Hepatocyte (in vitro differentiated cells): ENCODE data around the gene MSANTD3. TPM values are rescaled to one million over a fixed set of nuclear protein-coding genes. Genes with fewer than 3 reads are reported as not detected.
"Not testable (repeated sequence)": the region's sequence is repeated elsewhere in the genome, so short reads cannot be mapped to it uniquely, and the experiment has no call there.

Source experiments
- DNase-seq: peaks from one replicate; pipeline ENCODE4 v3.0.0-alpha.2; 2016; ENCODE audit warnings: low spot score
- H2AFZ ChIP-seq: fragments of 200-600 bp; sonication (generic); 2 replicates; pipeline ENCODE4 v1.6.0; 2016; ENCODE audit warnings: antibody characterized with exemption, mild to moderate bottlenecking
- H3K27ac ChIP-seq: fragments of 200-600 bp; sonication (generic); 2 replicates; pipeline ENCODE4 v1.5.1; 2016; ENCODE audit warnings: mild to moderate bottlenecking
- H3K27me3 ChIP-seq: fragments of 200-600 bp; sonication (generic); 2 replicates; pipeline ENCODE4 v1.6.1; 2016
- H3K36me3 ChIP-seq: fragments of 200-600 bp; sonication (generic); replicated peaks from 2 replicates; pipeline ENCODE4 v1.5.1; 2016; ENCODE audit warnings: low read depth; ENCODE audit not compliant: insufficient read depth
- H3K4me1 ChIP-seq: fragments of 200-600 bp; sonication (generic); 2 replicates; pipeline ENCODE4 v1.5.1; 2016; ENCODE audit warnings: mild to moderate bottlenecking, moderate library complexity; ENCODE audit not compliant: insufficient read depth
- H3K4me2 ChIP-seq: fragments of 200-600 bp; sonication (generic); 2 replicates; pipeline ENCODE4 v1.6.0; 2016
- H3K4me3 ChIP-seq: fragments of 200-600 bp; sonication (generic); 2 replicates; pipeline ENCODE4 v1.5.1; 2016; ENCODE audit warnings: mild to moderate bottlenecking
- H3K79me2 ChIP-seq: fragments of 200-600 bp; sonication (generic); 2 replicates; pipeline ENCODE4 v1.6.0; 2017; ENCODE audit warnings: mild to moderate bottlenecking
- H3K9me2 ChIP-seq: fragments of 200-600 bp; sonication (generic); replicated peaks from 2 replicates; pipeline ENCODE4 v1.6.0; 2017; ENCODE audit warnings: mild to moderate bottlenecking; ENCODE audit not compliant: insufficient read depth
- H3K9me3 ChIP-seq: fragments of 200-600 bp; sonication (generic); 2 replicates; pipeline ENCODE4 v1.5.1; 2016; ENCODE audit warnings: low read depth, mild to moderate bottlenecking
- H4K20me1 ChIP-seq: fragments of 200-600 bp; sonication (generic); 2 replicates; pipeline ENCODE4 v1.6.0; 2016; ENCODE audit warnings: mild to moderate bottlenecking; ENCODE audit not compliant: insufficient read depth, poor library complexity, severe bottlenecking
- EZH2 ChIP-seq: fragments of 200-600 bp; sonication (generic); IDR thresholded peaks from 2 replicates; pipeline ENCODE4 v1.6.1; 2016; ENCODE audit warnings: antibody characterized with exemption, mild to moderate bottlenecking, borderline replicate concordance
- EZH2phosphoT487 ChIP-seq: fragments of 200-600 bp; sonication (generic); IDR thresholded peaks from one replicate; pipeline ENCODE4 v1.6.1; 2018; ENCODE audit warnings: antibody characterized with exemption, mild to moderate bottlenecking, low read depth, moderate library complexity; ENCODE audit not compliant: unreplicated experiment, severe bottlenecking
- WGBS: methylation state at CpG from one replicate; pipeline ENCODE4 v1.1.6; 2016; ENCODE audit warnings: low lambda C conversion rate; ENCODE audit errors: missing lambda C conversion rate; 5-methylcytosine and 5-hydroxymethylcytosine counted together
- polyA plus RNA-seq: library from polyadenylated mRNA; unstranded; fragments of >200 nt; fragmentation: Nextera tagmentation; extraction: Ambion mirVana; gene quantifications from 2 replicates; pipeline ENCODE4 v1.2.1, GENCODE V29; 2016
- total RNA-seq: library from RNA; depleted of rRNA; stranded (reverse); fragments of >200 nt; gene quantifications from 2 replicates; pipeline ENCODE4 v1.2.3, GENCODE V29; 2014
- TF ChIP-seq, protein P1 (sequence below): fragments of 200-600 bp; sonication (generic); IDR thresholded peaks from 2 replicates; pipeline ENCODE4 v1.5.1; 2016; ENCODE audit warnings: antibody characterized with exemption, mild to moderate bottlenecking; ENCODE audit not compliant: poor library complexity

Gene MSANTD3
- total and polyA plus RNA-seq, 2 experiments from 2014 or later = 33.4 to 42.2 TPM

DNA sequence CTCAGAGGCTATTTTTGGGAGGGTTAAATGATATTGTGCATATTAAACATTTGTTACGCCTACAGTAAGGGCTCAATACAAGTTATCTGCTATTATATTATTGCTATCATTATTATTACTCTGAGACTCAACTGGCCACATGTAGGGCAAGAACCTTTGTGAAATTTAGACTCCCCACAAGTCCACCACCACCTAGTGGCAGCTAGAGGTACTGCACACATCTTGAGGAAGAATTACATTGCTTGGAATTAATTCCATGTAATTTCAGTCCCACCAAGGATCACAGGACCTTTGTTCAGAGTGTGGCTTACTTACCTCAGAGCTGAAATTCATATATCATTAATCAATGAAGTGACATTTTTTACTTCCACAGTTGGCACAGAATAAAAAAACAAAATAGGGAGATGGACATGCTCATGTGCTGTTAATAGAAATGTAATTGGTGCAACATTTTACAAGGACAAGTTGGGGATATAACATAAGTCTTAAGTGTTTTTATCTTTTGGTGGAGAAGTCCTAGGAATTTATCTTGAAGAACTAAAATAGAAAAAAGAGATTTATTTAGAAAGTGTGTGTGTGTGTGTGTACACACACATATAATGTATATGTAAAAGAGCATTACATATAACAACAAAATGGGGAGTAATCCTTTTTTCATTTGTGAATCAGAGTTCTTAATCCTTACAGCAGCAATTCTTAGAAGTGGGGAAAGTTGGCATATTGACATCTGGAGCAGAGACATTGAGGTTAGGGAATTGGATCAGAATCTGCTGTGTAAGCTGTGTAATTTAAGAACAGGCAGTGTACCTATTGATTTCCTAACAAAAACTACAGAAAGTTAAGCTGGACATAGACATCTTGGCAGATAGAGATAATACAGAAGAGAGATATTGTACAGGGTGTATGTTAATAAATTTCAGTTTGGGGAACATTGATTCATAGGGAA lies 11.2 kb downstream of the MSANTD3 start:
- no peaks in the 10 kb centered on the region for H3K9me2 ChIP-seq
- H3K79me2 ChIP-seq = peaks cover 66% of the 10 kb centered on the region
- no peaks in the 10 kb centered on the region for H3K4me1 ChIP-seq
- no peaks in the 10 kb centered on the region for H3K36me3 ChIP-seq
- 83% methylated on average over 1 of the region's 1 CpG for WGBS
- no peaks in the 10 kb centered on the region for H3K9me3 ChIP-seq
- no peak overlapping the region for H2AFZ ChIP-seq
- no peaks in the 10 kb centered on the region for H4K20me1 ChIP-seq
- DNase-seq = peak; percentile 79
- no peaks in the 10 kb centered on the region for H3K27me3 ChIP-seq
- TF ChIP-seq EZH2phosphoT487 (no peak), EZH2 (no peak)
- TF ChIP-seq, protein P1, sequence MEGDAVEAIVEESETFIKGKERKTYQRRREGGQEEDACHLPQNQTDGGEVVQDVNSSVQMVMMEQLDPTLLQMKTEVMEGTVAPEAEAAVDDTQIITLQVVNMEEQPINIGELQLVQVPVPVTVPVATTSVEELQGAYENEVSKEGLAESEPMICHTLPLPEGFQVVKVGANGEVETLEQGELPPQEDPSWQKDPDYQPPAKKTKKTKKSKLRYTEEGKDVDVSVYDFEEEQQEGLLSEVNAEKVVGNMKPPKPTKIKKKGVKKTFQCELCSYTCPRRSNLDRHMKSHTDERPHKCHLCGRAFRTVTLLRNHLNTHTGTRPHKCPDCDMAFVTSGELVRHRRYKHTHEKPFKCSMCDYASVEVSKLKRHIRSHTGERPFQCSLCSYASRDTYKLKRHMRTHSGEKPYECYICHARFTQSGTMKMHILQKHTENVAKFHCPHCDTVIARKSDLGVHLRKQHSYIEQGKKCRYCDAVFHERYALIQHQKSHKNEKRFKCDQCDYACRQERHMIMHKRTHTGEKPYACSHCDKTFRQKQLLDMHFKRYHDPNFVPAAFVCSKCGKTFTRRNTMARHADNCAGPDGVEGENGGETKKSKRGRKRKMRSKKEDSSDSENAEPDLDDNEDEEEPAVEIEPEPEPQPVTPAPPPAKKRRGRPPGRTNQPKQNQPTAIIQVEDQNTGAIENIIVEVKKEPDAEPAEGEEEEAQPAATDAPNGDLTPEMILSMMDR = peak; percentile 88
- no peak overlapping the region for H3K4me3 ChIP-seq
- H3K27ac ChIP-seq = no peak overlapping the region
- H3K4me2 ChIP-seq = no peak overlapping the region

DNA sequence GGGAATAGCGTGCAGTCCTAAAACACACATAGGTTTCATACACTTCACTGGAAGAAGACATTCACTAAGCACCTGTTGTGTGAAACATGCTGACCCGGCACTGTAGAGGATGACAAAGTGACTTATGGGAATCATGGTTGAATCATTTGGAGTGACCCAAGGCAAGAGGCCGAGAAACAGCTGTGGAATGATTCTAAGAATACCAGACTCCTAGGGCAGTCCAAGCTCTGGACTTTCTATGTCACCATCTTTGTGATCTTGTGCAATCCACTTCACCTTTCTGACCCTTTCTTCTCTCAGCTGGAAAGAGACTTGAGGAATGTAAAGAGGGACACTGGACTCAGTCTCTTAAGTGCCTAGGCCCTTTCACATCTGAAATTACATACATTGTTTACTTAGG lies 13.1 kb downstream of the MSANTD3 start:
- Histone ChIP-seq H3K79me2 (peaks cover 54% of the 10 kb centered on the region), H3K9me3 (no peaks in the 10 kb centered on the region), H3K9me2 (no peaks in the 10 kb centered on the region), H3K4me3 (no peak overlapping the region), H3K27ac (no peak overlapping the region), H3K4me1 (peaks cover 9% of the 10 kb centered on the region), H3K27me3 (no peaks in the 10 kb centered on the region), H3K36me3 (no peaks in the 10 kb centered on the region), H2AFZ (no peak overlapping the region), H3K4me2 (no peak overlapping the region), H4K20me1 (peaks cover 5% of the 10 kb centered on the region)
- 88% methylated on average over 3 of the region's 3 CpGs for WGBS
- DNase-seq = peak; percentile 32
- TF ChIP-seq, protein P1 = no peak
- TF ChIP-seq EZH2 (no peak), EZH2phosphoT487 (no peak)

DNA sequence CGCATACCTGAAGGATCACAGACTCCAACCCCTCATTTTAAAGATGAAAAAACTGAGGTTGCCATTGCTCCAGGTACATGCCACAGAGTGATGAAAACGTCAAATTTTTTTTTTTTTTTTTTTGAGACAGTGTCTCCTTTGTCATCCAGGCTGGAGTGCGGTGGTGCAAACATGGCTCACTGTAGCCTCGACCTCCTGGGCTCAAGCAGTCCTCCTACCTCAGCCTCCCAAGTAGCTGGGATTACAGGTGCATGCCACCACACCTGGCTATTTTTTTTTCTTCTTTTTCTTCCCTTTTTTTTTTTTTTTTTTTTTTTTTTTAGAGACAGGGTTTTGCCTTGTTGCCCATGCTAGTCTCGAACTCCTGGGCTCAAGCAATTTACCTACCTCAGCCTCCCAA lies 13.5 kb downstream of the MSANTD3 start:
- H3K4me3 ChIP-seq, H4K20me1 ChIP-seq, H3K4me2 ChIP-seq, H3K9me2 ChIP-seq, H3K27ac ChIP-seq, H3K9me3 ChIP-seq, H2AFZ ChIP-seq, H3K4me1 ChIP-seq, DNase-seq, H3K36me3 ChIP-seq, H3K27me3 ChIP-seq: not testable (repeated sequence)
- peaks cover 51% of the 10 kb centered on the region for H3K79me2 ChIP-seq
- 83% methylated on average over 5 of the region's 5 CpGs for WGBS

DNA sequence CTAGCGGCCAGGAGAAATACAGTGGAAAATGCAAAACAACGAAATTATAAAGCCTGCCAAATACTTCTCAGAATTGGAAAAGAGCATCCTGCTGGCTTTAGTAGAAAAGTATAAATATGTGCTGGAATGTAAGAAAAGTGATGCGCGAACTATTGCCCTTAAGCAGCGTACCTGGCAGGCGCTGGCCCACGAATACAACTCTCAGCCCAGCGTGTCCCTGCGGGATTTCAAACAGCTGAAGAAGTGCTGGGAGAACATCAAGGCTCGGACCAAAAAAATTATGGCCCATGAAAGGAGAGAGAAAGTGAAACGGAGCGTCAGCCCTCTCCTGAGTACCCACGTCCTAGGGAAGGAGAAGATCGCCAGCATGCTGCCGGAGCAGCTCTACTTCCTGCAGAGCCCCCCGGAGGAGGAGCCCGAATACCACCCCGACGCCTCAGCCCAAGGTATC lies 15.0 kb downstream of the MSANTD3 start:
- H3K27ac ChIP-seq = no peak overlapping the region
- H3K4me3 ChIP-seq = no peak overlapping the region
- TF ChIP-seq EZH2phosphoT487 (no peak), EZH2 (no peak)
- TF ChIP-seq, protein P1 = no peak
- H3K9me2 ChIP-seq = no peaks in the 10 kb centered on the region
- H3K4me2 ChIP-seq = no peak overlapping the region
- H4K20me1 ChIP-seq = peaks cover 5% of the 10 kb centered on the region
- 94% methylated on average over 19 of the region's 19 CpGs for WGBS
- H3K79me2 ChIP-seq = peaks cover 43% of the 10 kb centered on the region
- no peak for DNase-seq
- peaks cover 9% of the 10 kb centered on the region for H3K4me1 ChIP-seq
- no peaks in the 10 kb centered on the region for H3K9me3 ChIP-seq
- H2AFZ ChIP-seq = no peak overlapping the region
- no peaks in the 10 kb centered on the region for H3K27me3 ChIP-seq
- H3K36me3 ChIP-seq = no peaks in the 10 kb centered on the region
